Endothelial cell (in vitro differentiated cells): ENCODE data around the gene DRC3. TPM values are rescaled to one million over a fixed set of nuclear protein-coding genes. Genes with fewer than 3 reads are reported as not detected.

Experiments used
- DNase-seq: peaks from one replicate; pipeline ENCODE4 v3.0.0; 2021; ENCODE audit warnings: low spot score
- H3K27ac Mint-ChIP-seq: one replicate; pipeline ENCODE4 v1.8.0; 2021; ENCODE audit warnings: mixed read lengths, inconsistent platforms; ENCODE audit not compliant: unreplicated experiment
- H3K27me3 Mint-ChIP-seq: one replicate; pipeline ENCODE4 v1.8.0; 2021; ENCODE audit warnings: mild to moderate bottlenecking, moderate library complexity, mixed read lengths, inconsistent platforms; ENCODE audit not compliant: unreplicated experiment
- H3K36me3 Mint-ChIP-seq: one replicate; pipeline ENCODE4 v1.8.0; 2021; ENCODE audit warnings: mild to moderate bottlenecking, low read depth, mixed read lengths, inconsistent platforms; ENCODE audit not compliant: unreplicated experiment
- H3K4me1 Mint-ChIP-seq: one replicate; pipeline ENCODE4 v1.8.0; 2021; ENCODE audit warnings: mild to moderate bottlenecking, mixed read lengths, inconsistent platforms; ENCODE audit not compliant: unreplicated experiment
- H3K4me3 Mint-ChIP-seq: one replicate; pipeline ENCODE4 v1.8.0; 2021; ENCODE audit warnings: mild to moderate bottlenecking, mixed read lengths, inconsistent platforms; ENCODE audit not compliant: unreplicated experiment
- H3K9me3 Mint-ChIP-seq: one replicate; pipeline ENCODE4 v1.8.0; 2021; ENCODE audit warnings: mixed read lengths, inconsistent platforms; ENCODE audit not compliant: unreplicated experiment
- CTCF ChIP-seq: fragments of 200-600 bp; sonication (generic); IDR thresholded peaks from one replicate; pipeline ENCODE4 v1.5.0; 2021; ENCODE audit warnings: antibody characterized with exemption; ENCODE audit not compliant: unreplicated experiment
- total RNA-seq: library from RNA; stranded (reverse); fragmentation: NEBNext Ultra II Directional; extraction: Animal tissue kit (Norgen Biotek cat#: 25700); gene quantifications from one replicate; pipeline ENCODE4 v1.2.1, GENCODE V29; 2021; ENCODE audit not compliant: unreplicated experiment

The DRC3 gene
- total RNA-seq, 1 donor from 2014 or later, result 4.3 TPM

GRCh38 chr17:17988427-17988945, 15.8 kb downstream of the DRC3 start:
- no peak overlapping the region for H3K27ac Mint-ChIP-seq
- TF ChIP-seq CTCF, result no peak
- H3K9me3 Mint-ChIP-seq, result no peaks in the 10 kb centered on the region
- H3K4me1 Mint-ChIP-seq, result no peaks in the 10 kb centered on the region
- peaks cover 7% of the 10 kb centered on the region for H3K27me3 Mint-ChIP-seq
- H3K4me3 Mint-ChIP-seq, result no peak overlapping the region
- H3K36me3 Mint-ChIP-seq, result no peaks in the 10 kb centered on the region
- DNase-seq, result no peak

DNA sequence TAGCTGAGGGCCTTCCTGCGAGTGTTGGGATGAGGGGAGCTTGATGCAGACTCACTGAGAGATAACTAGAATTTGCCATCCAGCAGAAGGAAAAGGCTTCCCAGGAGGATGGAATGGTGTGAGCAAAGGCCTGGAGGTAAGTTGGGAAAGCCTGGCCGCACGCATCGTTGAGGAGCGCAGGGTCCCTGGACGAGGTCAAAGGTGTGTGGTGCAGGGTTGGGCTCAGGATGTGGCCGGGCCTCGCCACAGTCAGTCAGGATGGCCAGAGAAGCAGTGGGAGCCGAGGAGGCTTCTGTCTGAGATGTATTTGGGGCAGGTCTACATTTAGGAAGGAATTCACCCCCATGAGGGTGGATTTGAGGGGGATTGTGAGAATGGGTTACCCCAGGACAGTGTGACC, 16.4 kb downstream of the DRC3 start:
- Mint-ChIP-seq H3K4me3 (no peak overlapping the region), H3K9me3 (no peaks in the 10 kb centered on the region), H3K4me1 (no peaks in the 10 kb centered on the region), H3K27ac (no peak overlapping the region), H3K27me3 (peaks cover 7% of the 10 kb centered on the region), H3K36me3 (no peaks in the 10 kb centered on the region)
- DNase-seq, result no peak
- TF ChIP-seq CTCF, result no peak

DNA sequence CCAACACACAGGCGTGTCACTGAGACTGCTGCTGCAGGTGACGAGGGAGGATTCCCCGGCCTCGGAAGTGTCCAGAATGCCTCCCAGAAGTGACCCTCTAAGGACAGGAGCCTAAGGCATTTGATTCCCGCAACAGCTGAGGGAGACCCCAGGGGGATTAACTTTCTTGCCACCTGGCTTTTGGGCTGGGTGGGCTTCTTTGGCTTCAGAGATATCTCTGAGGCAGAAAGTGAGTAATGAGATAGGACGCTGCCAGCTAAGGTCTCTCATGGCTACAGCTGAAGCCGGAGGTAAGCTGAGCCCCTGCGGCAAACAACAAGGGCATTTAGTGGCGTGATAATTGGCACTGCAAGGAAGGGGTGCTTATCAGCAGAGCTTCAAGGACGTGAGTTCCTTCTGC, 17.0 kb downstream of the DRC3 start:
- no peak for TF ChIP-seq CTCF
- Mint-ChIP-seq H3K9me3 (no peaks in the 10 kb centered on the region), H3K4me3 (no peak overlapping the region), H3K27ac (no peak overlapping the region), H3K4me1 (no peaks in the 10 kb centered on the region), H3K36me3 (no peaks in the 10 kb centered on the region), H3K27me3 (peaks cover 5% of the 10 kb centered on the region)
- DNase-seq, result no peak

- no peak for TF ChIP-seq CTCF
- no peaks in the 10 kb centered on the region for H3K4me1 Mint-ChIP-seq
- no peaks in the 10 kb centered on the region for H3K9me3 Mint-ChIP-seq
- no peak overlapping the region for H3K27ac Mint-ChIP-seq
- no peak overlapping the region for H3K4me3 Mint-ChIP-seq
- no peak for DNase-seq
- H3K36me3 Mint-ChIP-seq, result peaks cover 4% of the 10 kb centered on the region
- H3K27me3 Mint-ChIP-seq, result peaks cover 8% of the 10 kb centered on the region
Measured at GRCh38 chr17:17990282-17990681, 17.6 kb downstream of the DRC3 start.

- Mint-ChIP-seq H3K4me1 (no peaks in the 10 kb centered on the region), H3K27me3 (peaks cover 8% of the 10 kb centered on the region), H3K36me3 (peaks cover 4% of the 10 kb centered on the region), H3K27ac (no peak overlapping the region), H3K4me3 (no peak overlapping the region), H3K9me3 (no peaks in the 10 kb centered on the region)
- TF ChIP-seq CTCF, result no peak
- DNase-seq, result no peak
Measured at GRCh38 chr17:17993366-17993765, 20.7 kb downstream of the DRC3 start.
